ENCODE data around the gene ZNF805. TPM values are rescaled to one million over a fixed set of nuclear protein-coding genes. Genes with fewer than 3 reads are reported as not detected.

ZNF805 gene
- total and polyA plus RNA-seq, 2 donors (not counting 3 experiments of a cell fraction or from before 2014, with no cell fraction given) = 1.6 to 8.6 TPM

DNA sequence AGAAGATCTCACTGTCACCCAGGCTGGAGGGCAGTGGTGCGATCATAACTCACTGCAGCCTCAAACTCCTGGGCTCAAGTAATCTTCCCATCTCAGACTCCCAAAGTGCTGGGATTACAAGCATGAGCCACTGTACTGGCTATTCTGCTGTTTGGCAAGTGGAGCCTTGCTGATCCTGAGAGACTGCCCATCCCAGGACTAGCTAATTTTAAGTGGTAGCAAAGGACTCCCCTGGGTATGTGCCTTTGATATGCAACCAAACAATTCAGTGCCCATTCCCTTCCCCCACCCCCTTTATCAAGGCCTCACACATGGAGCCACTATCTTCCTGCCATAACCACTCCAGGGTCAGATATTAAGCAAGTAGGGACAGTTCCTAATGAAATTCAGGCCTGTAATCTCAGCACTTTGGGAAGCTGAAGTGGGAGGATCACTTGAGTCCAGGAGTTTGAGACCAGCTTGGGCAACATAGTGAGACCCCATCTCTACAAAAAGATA is 22.9 kb downstream of the ZNF805 start:
- no peaks in the 10 kb centered on the region for H3K27me3 ChIP-seq (ENCODE audit: control insufficient read depth in 2 of 2, insufficient read depth in 2 of 2, low read length in 2 of 2)
- no peak for DNase-seq (ENCODE audit: low read depth, low spot score)
- H2AFZ ChIP-seq (ENCODE audit: low read depth, low read length) = no peak overlapping the region
- no peak overlapping the region for H3K9ac ChIP-seq (replicated peaks; ENCODE audit: extremely low read depth, insufficient read depth, low read length)
- no peak overlapping the region for H3K4me2 ChIP-seq (ENCODE audit: insufficient read depth, low read length)
- ChIA-PET POLR2A (no interaction called here), CTCF (no interaction called here)
- no peaks in the 10 kb centered on the region for H4K20me1 ChIP-seq (replicated peaks; ENCODE audit: control insufficient read depth, extremely low read depth, insufficient read depth, low read length)
- peaks cover 4% of the 10 kb centered on the region for H3K79me2 ChIP-seq (ENCODE audit: control insufficient read depth, insufficient read depth, low read length)
- H3K9me1 ChIP-seq (replicated peaks; ENCODE audit: control insufficient read depth, extremely low read depth, insufficient read depth, low read length) = no peaks in the 10 kb centered on the region
- dilution Hi-C loops (cut with MboI; ENCODE audit: extremely low pct_ligation_motif_present, low sequenced_read_pairs) (no loop called here), intact Hi-C loops (cut with micrococcal nuclease) (no loop called here)
- no peak overlapping the region for H3K27ac ChIP-seq (ENCODE audit: insufficient read depth, low read depth, low read length)
- no TSS peak for BruUV-seq (replicated peaks)
- no peak overlapping the region for H3K4me3 ChIP-seq (replicated peaks in 1 of 3; ENCODE audit: insufficient read depth in 1 of 3, low read depth in 1 of 3, low read length in 3 of 3)
- TF ChIP-seq, protein P1, sequence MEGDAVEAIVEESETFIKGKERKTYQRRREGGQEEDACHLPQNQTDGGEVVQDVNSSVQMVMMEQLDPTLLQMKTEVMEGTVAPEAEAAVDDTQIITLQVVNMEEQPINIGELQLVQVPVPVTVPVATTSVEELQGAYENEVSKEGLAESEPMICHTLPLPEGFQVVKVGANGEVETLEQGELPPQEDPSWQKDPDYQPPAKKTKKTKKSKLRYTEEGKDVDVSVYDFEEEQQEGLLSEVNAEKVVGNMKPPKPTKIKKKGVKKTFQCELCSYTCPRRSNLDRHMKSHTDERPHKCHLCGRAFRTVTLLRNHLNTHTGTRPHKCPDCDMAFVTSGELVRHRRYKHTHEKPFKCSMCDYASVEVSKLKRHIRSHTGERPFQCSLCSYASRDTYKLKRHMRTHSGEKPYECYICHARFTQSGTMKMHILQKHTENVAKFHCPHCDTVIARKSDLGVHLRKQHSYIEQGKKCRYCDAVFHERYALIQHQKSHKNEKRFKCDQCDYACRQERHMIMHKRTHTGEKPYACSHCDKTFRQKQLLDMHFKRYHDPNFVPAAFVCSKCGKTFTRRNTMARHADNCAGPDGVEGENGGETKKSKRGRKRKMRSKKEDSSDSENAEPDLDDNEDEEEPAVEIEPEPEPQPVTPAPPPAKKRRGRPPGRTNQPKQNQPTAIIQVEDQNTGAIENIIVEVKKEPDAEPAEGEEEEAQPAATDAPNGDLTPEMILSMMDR (IDR thresholded peaks at IDR 0.05; ENCODE audit: extremely low read depth in 1 of 2, insufficient read depth in 1 of 2, low read depth in 1 of 2, low read length in 2 of 2) = no peak
- TF ChIP-seq POLR2AphosphoS5 (IDR thresholded peaks at IDR 0.05; ENCODE audit: insufficient read depth, low read depth, low read length) = no peak
- TF ChIP-seq MYC (IDR thresholded peaks at IDR 0.05; ENCODE audit: low read depth, low read length) = no peak
- no peak for TF ChIP-seq POLR2A (IDR thresholded peaks at IDR 0.05; ENCODE audit: low read depth, low read length)
- TF ChIP-seq FOS (IDR thresholded peaks at IDR 0.05; ENCODE audit: borderline replicate concordance, insufficient read depth, low read length) = no peak
- no peak for TF ChIP-seq JUN (IDR thresholded peaks at IDR 0.05; ENCODE audit: borderline replicate concordance, insufficient read depth, insufficient read length, low read depth)
- H3K36me3 ChIP-seq (ENCODE audit: control insufficient read depth in 2 of 2, extremely low read depth in 1 of 2, insufficient read depth in 2 of 2, low read length in 2 of 2) = no peaks in the 10 kb centered on the region
- FAIRE-seq = no peak
- H3K9me3 ChIP-seq (replicated peaks; ENCODE audit: control insufficient read depth, insufficient read depth, low read length) = no peaks in the 10 kb centered on the region
- H3K4me1 ChIP-seq (ENCODE audit: control insufficient read depth, extremely low read depth, insufficient read depth, low read length) = no peaks in the 10 kb centered on the region

DNA sequence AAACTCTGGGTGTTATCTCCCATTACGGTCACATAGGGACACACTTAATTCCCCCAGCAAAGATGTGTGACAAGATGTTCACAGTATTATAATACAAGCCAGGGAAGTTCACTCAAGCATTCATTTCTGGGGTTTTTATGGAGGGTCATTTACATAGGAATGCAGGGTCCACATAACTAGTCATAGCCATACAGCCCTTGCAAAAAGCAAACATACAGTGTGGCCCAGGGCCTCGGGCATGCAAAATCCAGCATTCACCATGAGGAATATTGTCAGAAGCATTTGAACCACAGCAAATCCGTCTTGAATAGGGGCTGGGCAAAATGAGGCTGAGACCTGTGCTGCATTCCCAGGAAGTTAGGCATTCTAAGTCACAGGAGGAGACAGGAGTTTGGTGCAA is 26.9 kb downstream of the ZNF805 start:
- TF ChIP-seq FOS (IDR thresholded peaks at IDR 0.05; ENCODE audit: borderline replicate concordance, insufficient read depth, low read length) (no peak), GATA2 (IDR thresholded peaks at IDR 0.05; ENCODE audit: insufficient read depth, insufficient read length, low read depth, low read length) (no peak), JUN (IDR thresholded peaks at IDR 0.05; ENCODE audit: borderline replicate concordance, insufficient read depth, insufficient read length, low read depth) (no peak), POLR2AphosphoS5 (IDR thresholded peaks at IDR 0.05; ENCODE audit: insufficient read depth, low read depth, low read length) (no peak), MYC (IDR thresholded peaks at IDR 0.05; ENCODE audit: low read depth, low read length) (no peak), EZH2 (IDR thresholded peaks at IDR 0.05; ENCODE audit: borderline replicate concordance, low read depth, low read length, severe bottlenecking) (no peak)
- TF ChIP-seq, protein P2, sequence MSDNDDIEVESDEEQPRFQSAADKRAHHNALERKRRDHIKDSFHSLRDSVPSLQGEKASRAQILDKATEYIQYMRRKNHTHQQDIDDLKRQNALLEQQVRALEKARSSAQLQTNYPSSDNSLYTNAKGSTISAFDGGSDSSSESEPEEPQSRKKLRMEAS (IDR thresholded peaks at IDR 0.05; ENCODE audit: insufficient read depth, insufficient read length) = no peak
- TF ChIP-seq, protein P1 (IDR thresholded peaks at IDR 0.05; ENCODE audit: extremely low read depth in 1 of 2, insufficient read depth in 1 of 2, low read depth in 1 of 2, low read length in 2 of 2) = no peak
- intact Hi-C loops (cut with micrococcal nuclease) = no loop called here
- no peaks in the 10 kb centered on the region for H3K4me1 ChIP-seq (ENCODE audit: control insufficient read depth, extremely low read depth, insufficient read depth, low read length)
- dilution Hi-C loops (cut with MboI; ENCODE audit: extremely low pct_ligation_motif_present, low sequenced_read_pairs) = no loop called here
- H4K20me1 ChIP-seq (replicated peaks; ENCODE audit: control insufficient read depth, extremely low read depth, insufficient read depth, low read length) = no peaks in the 10 kb centered on the region
- no TSS peak for BruUV-seq (replicated peaks)
- no peak for FAIRE-seq
- no peaks in the 10 kb centered on the region for H3K9me3 ChIP-seq (replicated peaks; ENCODE audit: control insufficient read depth, insufficient read depth, low read length)
- H3K27me3 ChIP-seq (ENCODE audit: control insufficient read depth in 2 of 2, insufficient read depth in 2 of 2, low read length in 2 of 2) = no peaks in the 10 kb centered on the region
- H3K4me3 ChIP-seq (replicated peaks in 1 of 3; ENCODE audit: insufficient read depth in 1 of 3, low read depth in 1 of 3, low read length in 3 of 3) = no peak overlapping the region
- H3K4me2 ChIP-seq (ENCODE audit: insufficient read depth, low read length) = no peak overlapping the region
- POLR2A ChIA-PET = no interaction called here
- H2AFZ ChIP-seq (ENCODE audit: low read depth, low read length) = no peak overlapping the region
- H3K9ac ChIP-seq (replicated peaks; ENCODE audit: extremely low read depth, insufficient read depth, low read length) = no peak overlapping the region
- no peaks in the 10 kb centered on the region for H3K79me2 ChIP-seq (ENCODE audit: control insufficient read depth, insufficient read depth, low read length)
- no peaks in the 10 kb centered on the region for H3K36me3 ChIP-seq (ENCODE audit: control insufficient read depth in 2 of 2, extremely low read depth in 1 of 2, insufficient read depth in 2 of 2, low read length in 2 of 2)
- H3K9me1 ChIP-seq (replicated peaks; ENCODE audit: control insufficient read depth, extremely low read depth, insufficient read depth, low read length) = no peaks in the 10 kb centered on the region
- no peak overlapping the region for H3K27ac ChIP-seq (ENCODE audit: insufficient read depth, low read depth, low read length)
- no peak for DNase-seq (ENCODE audit: low read depth, low spot score)
- CTCF ChIA-PET = no interaction called here

Measured in endothelial cell of umbilical vein (primary cell).